HG02623 (cell line): Measurements from ENCODE around the gene VIPR2.

ENCODE experiments used
- ATAC-seq: cut with Tn5 transposase; IDR thresholded peaks from one replicate; pipeline ENCODE4 v1.9.1; 2021; ENCODE audit warnings: moderate library complexity; ENCODE audit not compliant: unreplicated experiment

Gene VIPR2

DNA sequence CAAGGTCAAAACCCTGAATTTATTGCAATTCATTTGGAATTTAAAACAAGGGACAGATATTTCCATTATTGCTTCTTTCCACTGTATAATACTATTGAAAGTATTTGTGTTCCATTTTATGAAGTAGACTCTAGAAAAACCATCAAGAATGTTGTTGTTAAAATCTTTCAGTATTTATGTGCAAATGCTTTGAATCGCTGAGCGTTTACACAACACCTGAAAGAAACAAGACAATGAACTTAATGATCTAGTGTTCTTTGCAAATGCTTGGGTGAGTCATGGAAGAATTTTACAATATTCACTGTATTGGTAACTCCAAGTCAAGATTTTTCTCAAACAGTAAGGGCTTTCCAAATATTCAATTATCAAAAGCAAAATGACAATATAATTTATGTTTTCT is 97.1 kb downstream of the VIPR2 start:
- no peak for ATAC-seq

GRCh38 chr7:159046300-159046699 is 98.4 kb downstream of the VIPR2 start:
- no peak for ATAC-seq

DNA sequence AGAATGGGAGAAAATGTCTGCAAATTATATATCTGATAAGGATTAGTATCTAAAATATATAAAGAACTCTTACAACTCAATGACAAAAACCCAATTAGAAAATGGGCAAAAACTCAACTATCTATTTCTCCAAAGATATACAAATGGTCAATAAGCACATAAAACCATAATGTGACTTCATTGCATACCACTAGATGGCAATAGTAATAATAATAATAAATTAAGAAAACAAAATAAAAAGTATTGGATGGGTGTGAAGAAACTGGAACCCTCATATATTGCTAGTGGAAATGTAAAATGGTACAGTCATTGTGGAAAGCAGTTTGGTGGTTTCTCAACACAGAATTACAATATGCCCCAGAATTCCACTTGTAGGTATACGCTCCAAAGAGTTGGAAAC is 98.8 kb downstream of the VIPR2 start:
- ATAC-seq, result no peak

DNA sequence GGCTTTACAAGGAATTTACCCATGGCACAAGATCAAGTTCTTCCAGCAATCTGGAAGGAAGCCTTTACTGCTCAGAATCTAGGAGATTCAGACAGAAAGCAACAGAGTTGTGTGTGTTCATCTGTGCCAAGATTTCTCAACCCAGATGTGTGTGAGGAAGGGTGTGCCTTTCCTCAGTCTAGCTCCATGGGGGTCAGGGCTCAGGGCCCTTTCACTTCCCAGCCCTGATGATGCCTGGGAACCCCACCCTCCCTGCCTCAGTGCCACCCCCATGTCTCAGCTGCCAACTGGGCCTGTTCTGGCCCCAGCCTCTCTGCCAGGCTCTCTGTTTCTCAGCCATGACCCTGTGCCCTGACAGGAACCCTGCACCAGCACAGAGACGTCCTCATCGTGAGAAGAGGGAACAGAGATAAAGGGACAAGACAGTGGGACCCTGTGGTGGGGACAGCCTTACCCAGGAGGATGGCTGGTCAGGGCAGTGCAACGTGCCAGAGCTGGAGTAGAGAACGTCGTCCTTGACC is 102.0 kb downstream of the VIPR2 start:
- no peak for ATAC-seq

DNA sequence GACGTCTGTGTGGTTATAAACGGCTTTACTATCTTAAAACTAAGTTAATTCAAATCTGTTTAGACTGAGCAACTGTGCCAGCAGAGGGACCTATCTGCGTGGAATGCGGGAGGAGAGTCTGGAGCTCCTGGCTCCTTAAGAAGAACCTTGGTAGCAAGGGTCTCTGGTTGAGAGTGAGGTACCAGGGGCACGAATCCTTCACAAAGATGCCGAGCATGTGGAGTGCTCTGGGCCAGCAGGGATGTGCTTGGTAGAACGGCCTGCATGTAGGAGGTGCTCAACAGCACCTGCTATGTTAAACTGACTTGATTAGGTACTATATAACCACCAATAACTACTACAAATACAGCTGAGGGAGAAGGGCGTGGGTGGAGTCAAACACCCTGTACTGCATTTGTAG is 102.6 kb downstream of the VIPR2 start:
- no peak for ATAC-seq

GRCh38 chr7:159040912-159041711 is 103.6 kb downstream of the VIPR2 start:
- no peak for ATAC-seq

DNA sequence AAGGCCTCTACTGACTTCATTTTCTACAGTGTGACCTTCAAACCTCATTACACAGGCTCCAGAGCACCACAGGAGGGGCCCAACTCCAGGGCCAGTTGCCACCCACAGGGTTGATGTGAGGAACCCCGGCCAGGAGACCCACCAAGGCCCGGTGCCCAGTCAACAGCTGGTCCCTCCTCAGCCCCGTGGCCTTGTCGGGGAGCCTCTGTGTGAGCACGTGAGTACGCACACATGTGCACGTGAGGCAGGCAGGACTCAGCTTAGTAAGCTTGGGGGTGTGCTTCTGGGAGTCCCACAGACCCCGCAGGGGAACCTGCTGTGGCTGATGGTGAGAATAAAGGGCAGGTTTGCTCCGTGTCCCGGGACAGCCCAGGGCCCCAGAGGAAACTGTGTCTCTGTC is 104.5 kb downstream of the VIPR2 start:
- no peak for ATAC-seq

DNA sequence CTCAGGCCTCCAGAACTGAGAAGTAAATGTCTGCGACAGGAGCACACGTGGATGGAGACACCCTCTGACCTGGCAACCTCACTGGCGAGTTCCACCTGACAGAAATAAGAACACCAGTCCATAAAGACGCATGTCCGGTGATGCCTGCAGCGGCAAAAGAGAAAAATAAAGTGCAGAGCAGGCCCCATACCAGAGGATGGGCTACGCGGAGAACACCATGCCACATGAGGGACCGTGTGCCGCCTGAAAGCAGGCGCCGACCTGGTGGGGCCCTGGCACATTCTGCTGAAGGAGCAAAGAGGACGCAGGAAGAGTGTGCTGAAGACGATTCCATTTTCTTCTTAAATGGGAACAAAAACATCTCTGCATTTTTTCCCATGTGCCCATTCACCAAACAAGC is 105.0 kb downstream of the VIPR2 start:
- no peak for ATAC-seq

DNA sequence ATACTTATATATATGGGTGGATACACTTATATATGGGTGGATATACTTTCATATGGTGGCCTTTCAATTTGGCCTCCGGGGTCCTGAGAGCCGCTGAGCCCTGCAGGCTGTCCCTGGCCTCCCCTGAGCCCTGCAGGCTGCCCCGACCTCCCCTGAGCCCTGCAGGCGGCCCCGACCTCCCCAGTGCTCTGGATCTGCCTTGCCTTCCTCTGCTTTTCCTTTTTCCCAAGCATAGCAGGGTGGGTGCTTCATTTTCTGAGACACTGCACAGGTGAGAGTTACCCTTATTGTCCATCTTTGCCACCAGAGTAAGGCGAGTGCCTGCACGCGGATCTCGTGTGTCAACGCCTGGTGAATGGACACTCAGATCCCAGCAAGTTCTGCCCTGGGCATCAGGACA is 106.6 kb downstream of the VIPR2 start:
- no peak for ATAC-seq

DNA sequence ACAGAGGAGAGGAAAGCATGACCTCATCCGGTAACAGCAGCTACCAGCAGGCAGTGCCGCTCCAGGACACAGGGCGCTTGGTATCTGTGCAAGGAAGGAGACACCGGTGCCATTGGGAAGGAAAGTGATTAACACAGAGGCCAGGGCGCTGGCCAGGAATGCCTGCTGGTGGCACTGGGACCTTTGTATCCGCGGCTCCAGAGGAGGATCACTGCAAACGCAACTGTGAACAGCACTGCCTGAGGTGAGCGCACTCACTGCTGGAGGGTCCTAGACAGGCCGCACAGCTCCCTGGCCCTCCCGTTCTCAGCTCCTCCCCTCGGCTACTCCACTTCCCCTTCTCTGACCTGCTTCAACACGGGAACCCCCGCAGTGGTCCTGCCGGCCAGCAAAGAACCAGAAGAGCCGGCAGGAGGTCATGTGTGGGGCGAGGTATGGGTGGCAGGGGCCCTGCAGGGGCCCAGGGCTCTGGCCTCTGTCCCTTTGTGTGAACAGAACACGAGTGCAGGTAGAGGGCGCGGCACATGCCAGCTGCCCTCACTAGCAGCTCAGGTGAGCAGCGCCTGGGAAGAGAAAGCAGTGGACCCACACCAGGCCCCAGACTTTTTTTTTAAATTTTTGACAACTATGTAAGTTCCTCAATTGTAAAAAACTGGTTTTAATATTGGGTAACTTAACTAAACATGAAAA is 107.6 kb downstream of the VIPR2 start:
- ATAC-seq, result no peak

- ATAC-seq, result no peak
Observed at GRCh38 chr7:159035571-159036073, 109.0 kb downstream of the VIPR2 start.

DNA sequence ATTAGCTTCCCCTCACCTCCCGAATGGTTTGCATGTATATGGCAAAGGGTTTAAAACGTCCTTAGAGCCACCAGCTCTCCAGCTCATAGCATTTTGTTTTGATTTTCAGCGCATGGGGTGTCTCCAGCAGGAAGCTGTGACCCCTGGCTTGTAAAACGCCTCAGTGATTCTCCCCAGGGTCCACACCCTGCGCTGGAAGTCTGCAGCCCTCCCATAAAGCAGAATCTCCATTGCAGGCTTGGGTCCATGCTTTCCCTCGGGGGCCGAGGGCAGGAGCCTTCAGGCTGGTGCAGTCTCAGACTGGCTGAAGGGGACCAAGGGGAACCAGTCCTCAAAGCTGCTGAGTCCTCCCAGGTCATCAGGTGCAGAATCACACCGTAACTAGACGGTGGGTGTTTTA is 109.7 kb downstream of the VIPR2 start:
- no peak for ATAC-seq

GRCh38 chr7:159034394-159034793 is 110.3 kb downstream of the VIPR2 start:
- no peak for ATAC-seq

- ATAC-seq, result no peak
Observed at GRCh38 chr7:159033956-159034355, 110.7 kb downstream of the VIPR2 start.

DNA sequence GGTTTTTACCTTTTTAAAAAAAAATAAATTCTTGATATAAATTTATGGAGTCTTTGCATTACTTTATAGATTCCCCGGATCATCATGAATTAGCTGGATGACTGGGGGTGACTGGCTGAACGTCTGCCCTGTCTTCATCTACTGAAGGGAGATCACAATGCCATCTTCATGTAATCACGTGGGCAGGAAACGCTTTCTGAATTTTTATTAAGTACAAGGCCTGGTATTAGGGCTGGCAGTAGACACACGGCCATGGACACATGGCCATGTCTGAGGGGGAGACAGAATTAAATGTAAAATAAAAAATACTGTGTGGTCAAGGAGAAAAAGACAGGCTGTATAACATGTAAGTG is 111.2 kb downstream of the VIPR2 start:
- ATAC-seq, result no peak

DNA sequence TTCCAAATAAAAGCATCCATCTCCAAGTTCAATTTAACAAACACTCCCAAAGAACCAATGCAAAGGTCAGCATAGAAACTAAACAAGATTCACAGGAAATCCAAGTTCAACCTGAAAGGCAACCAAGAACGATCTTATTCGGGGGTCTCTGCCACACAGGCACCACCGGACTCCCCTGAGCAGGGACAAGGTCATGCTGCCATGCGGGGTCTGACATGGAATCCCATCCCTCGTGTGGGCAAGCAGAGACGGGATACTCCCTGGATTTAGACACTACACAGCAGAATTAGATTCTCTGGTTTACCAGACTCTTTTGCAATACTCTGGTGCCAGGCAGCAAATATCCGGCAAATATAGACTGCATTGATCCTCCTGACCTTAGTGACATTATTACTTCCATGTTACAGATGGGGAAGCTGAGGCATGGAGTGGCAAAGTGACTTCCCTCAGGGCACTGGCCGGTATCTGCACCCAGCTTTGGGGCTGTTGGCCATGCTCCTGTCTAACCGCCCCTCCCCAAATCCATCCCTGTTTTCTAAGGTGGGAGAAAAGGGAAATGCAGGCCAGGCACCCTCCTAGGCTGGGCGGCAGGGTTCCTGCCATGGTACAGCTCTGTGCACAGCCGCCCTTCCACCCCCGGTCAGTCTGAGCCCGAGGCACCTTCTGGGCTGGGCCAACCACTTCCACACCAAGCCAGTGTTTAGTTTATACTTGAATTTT is 111.8 kb downstream of the VIPR2 start:
- no peak for ATAC-seq

DNA sequence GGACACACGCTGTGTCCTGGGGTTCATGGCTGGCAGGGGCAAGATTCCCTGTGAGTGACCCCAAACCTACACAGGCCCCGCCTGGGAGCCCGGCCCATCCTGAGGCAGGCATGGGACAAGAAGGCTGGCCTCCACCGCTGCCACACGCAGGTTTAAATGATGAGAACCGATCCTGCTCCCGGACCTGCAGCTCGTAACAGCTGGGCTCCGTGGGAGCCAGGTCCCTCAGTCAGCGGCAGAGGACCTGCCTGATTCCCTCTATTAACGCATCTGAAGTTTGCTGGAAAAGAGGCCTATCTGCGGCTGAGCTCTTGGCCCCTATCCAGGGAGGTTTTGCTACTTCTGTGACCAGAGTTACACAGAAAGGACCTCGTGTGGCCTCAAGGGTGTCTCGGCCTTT is 112.3 kb downstream of the VIPR2 start:
- no peak for ATAC-seq

- no peak for ATAC-seq
Observed at GRCh38 chr7:159031750-159032149, 112.9 kb downstream of the VIPR2 start.

DNA sequence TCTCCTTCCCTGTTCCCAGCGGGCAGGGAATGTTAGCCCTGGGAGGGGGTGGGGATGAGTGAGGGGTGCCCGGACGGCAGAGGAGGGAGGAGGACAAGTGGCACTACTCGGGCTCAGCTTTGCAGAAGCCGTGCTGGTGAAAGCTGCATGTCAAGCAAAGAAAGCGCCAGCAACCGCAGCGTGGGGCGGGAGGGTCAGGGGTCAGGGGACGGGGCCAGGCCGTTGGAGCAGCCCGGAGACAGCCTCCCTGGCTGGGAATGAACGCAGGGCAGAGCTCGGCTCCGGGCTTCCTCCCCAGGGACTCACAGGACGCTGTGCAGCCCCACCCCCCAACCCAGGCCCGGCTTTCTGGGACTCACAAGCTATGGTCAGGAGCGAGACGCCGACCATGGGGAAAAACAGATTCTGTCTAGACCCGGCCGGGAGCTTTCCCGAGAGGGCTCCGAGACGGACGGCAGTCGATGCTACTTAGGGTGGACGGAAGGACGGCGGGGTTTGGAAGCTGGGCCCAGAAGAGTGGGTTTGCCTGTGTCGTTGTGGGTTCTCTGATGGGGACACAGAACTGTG is 113.4 kb downstream of the VIPR2 start:
- no peak for ATAC-seq

DNA sequence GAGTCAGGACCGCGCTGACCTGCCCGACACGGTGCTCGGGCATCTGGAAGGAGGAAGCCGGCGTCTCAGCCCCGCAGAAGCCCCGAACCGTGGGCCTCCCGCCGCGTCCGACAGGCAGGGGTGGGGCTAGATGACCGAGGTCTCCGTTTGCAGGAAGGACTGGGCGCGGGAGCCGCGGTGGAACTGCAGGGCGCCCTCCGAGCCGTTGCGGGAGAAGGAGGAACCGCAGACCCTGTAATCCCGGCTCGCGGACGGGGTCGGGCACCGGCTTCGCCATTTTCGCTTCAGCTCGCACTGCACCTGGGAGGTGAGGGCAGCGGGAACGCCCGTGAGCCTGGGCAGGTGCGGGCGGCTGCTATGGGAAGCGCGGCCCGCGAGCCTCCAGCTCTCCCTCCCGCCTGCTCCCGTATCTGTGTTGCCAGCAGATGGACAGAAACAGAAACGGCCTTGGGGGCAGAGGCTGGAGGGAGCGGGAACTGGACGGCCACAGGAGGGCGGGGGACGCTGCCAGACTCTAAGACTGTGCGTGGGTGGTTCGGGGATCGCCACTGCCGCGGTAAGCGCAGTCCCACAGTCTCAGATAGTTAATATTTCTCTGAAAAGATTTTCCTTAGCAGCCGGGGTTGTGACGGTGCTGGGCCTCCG is 114.1 kb downstream of the VIPR2 start:
- no peak for ATAC-seq
